Activated CD8-positive, alpha-beta memory T cell treated with anti-CD3 and anti-CD28 coated beads, Interleukin-2, amount 50 U/mL, for 4 hours (primary cell): ENCODE measurements around the gene FAM222B.
"Not testable (repeated sequence)": the region's sequence is repeated elsewhere in the genome, so short reads cannot be mapped to it uniquely, and the experiment has no call there.

Experiments used
- DNase-seq: peaks from one replicate; pipeline ENCODE4 v3.0.0-alpha.2; 2020

Gene FAM222B

GRCh38 chr17:28744972-28745785 lies 97.4 kb downstream of the FAM222B start:
- DNase-seq = no peak

GRCh38 chr17:28744104-28744971 lies 98.3 kb downstream of the FAM222B start:
- DNase-seq = peak; percentile 75

GRCh38 chr17:28743243-28744103 lies 99.1 kb downstream of the FAM222B start, which contains the start of gene TRAF4:
Gene TRAF4, plus strand, starts transcription at chr17:28744011. Its CDS starts 102 bp downstream, at chr17:28744113.
- peak; percentile 80 for DNase-seq

- DNase-seq = no peak
Measured at GRCh38 chr17:28741358-28742349, 100.9 kb downstream of the FAM222B start.

GRCh38 chr17:28740406-28741357 lies 101.9 kb downstream of the FAM222B start:
- DNase-seq = no peak

GRCh38 chr17:28738680-28739384 lies 103.8 kb downstream of the FAM222B start:
- peak; percentile 73 for DNase-seq

GRCh38 chr17:28737770-28738679 lies 104.6 kb downstream of the FAM222B start:
- no peak for DNase-seq

- no peak for DNase-seq
Measured at GRCh38 chr17:28737316-28737715, 105.3 kb downstream of the FAM222B start.

GRCh38 chr17:28735913-28736769 lies 106.4 kb downstream of the FAM222B start:
- DNase-seq = not testable (repeated sequence)

- DNase-seq = no peak
Measured at GRCh38 chr17:28735242-28735722, 107.3 kb downstream of the FAM222B start.

- no peak for DNase-seq
Measured at GRCh38 chr17:28734712-28735241, 107.8 kb downstream of the FAM222B start.

- no peak for DNase-seq
Measured at GRCh38 chr17:28733346-28733745, 109.2 kb downstream of the FAM222B start.

GRCh38 chr17:28729950-28730330 lies 112.7 kb downstream of the FAM222B start:
- DNase-seq = no peak

- peak; percentile 98 for DNase-seq
Measured at GRCh38 chr17:28728364-28729200, 114.0 kb downstream of the FAM222B start, which contains the start of gene NEK8. Gene NEK8, plus strand, starts transcription at chr17:28728788. Its CDS starts 26 bp downstream, at chr17:28728814.

- peak; percentile 90 for DNase-seq
Measured at GRCh38 chr17:28726627-28727491, 115.7 kb downstream of the FAM222B start.
